ENCODE data around the gene MPP4. TPM values are rescaled to one million over a fixed set of nuclear protein-coding genes. Genes with fewer than 3 reads are reported as not detected.

MPP4 gene
- polyA plus RNA-seq, 1 donor from 2014 or later = 0.38 TPM

DNA sequence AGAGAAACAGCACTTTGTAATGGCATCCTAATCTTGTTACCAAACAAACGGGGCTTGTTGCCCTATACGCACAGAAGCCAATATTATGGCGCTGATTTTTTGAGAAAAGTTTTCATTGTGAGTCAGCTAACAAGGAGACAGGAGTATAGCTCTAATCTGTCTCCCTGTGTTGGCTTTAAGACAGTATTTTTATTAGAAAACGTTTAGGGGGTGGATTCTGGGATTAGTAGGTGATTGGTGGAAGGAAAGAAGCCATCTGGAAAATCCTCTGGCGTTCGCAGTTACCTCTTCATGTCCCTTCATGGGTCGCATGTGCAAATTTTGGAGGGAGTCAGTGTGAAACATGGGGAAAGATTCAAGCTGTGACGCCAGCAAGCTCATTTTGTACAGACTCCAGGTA, 54.4 kb downstream of the MPP4 start:
- Histone ChIP-seq H3K36me3 (ENCODE audit: insufficient read depth, low read length) (no peaks in the 10 kb centered on the region), H3K79me2 (replicated peaks; ENCODE audit: insufficient read depth, low read length) (peaks cover 28% of the 10 kb centered on the region), H3K27ac (ENCODE audit: low read length) (no peak overlapping the region), H3K4me2 (ENCODE audit: low read length) (no peak overlapping the region), H3K9me2 (ENCODE audit: insufficient read depth, low read length) (no peaks in the 10 kb centered on the region), H3F3A (ENCODE audit: insufficient read depth, low read length, poor library complexity, severe bottlenecking) (no peaks in the 10 kb centered on the region), H4K20me1 (ENCODE audit: insufficient read depth) (no peaks in the 10 kb centered on the region), H3K9ac (ENCODE audit: low read length) (peak overlapping the region; percentile 83), H2AFZ (ENCODE audit: low read depth, low read length) (no peak overlapping the region), H3K27me3 (ENCODE audit: insufficient read depth, low read depth, low read length) (no peaks in the 10 kb centered on the region), H3K9me3 (ENCODE audit: low read length) (no peaks in the 10 kb centered on the region), H3K4me3 (ENCODE audit: low read length) (peak overlapping the region; percentile 74)
- TF ChIP-seq, protein P1, sequence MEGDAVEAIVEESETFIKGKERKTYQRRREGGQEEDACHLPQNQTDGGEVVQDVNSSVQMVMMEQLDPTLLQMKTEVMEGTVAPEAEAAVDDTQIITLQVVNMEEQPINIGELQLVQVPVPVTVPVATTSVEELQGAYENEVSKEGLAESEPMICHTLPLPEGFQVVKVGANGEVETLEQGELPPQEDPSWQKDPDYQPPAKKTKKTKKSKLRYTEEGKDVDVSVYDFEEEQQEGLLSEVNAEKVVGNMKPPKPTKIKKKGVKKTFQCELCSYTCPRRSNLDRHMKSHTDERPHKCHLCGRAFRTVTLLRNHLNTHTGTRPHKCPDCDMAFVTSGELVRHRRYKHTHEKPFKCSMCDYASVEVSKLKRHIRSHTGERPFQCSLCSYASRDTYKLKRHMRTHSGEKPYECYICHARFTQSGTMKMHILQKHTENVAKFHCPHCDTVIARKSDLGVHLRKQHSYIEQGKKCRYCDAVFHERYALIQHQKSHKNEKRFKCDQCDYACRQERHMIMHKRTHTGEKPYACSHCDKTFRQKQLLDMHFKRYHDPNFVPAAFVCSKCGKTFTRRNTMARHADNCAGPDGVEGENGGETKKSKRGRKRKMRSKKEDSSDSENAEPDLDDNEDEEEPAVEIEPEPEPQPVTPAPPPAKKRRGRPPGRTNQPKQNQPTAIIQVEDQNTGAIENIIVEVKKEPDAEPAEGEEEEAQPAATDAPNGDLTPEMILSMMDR (IDR thresholded peaks at IDR 0.05; ENCODE audit: poor library complexity, severe bottlenecking) = no peak
- TF ChIP-seq EZH2 (IDR thresholded peaks at IDR 0.05; ENCODE audit: borderline replicate concordance, insufficient read depth, low read length, poor library complexity, severe bottlenecking) = no peak
- TF ChIP-seq RAD21 (conservative IDR thresholded peaks at IDR 0.05) = no peak
- no peak for TF ChIP-seq MXI1 (conservative IDR thresholded peaks at IDR 0.05; ENCODE audit: poor library complexity, severe bottlenecking)
- TF ChIP-seq, protein P2, sequence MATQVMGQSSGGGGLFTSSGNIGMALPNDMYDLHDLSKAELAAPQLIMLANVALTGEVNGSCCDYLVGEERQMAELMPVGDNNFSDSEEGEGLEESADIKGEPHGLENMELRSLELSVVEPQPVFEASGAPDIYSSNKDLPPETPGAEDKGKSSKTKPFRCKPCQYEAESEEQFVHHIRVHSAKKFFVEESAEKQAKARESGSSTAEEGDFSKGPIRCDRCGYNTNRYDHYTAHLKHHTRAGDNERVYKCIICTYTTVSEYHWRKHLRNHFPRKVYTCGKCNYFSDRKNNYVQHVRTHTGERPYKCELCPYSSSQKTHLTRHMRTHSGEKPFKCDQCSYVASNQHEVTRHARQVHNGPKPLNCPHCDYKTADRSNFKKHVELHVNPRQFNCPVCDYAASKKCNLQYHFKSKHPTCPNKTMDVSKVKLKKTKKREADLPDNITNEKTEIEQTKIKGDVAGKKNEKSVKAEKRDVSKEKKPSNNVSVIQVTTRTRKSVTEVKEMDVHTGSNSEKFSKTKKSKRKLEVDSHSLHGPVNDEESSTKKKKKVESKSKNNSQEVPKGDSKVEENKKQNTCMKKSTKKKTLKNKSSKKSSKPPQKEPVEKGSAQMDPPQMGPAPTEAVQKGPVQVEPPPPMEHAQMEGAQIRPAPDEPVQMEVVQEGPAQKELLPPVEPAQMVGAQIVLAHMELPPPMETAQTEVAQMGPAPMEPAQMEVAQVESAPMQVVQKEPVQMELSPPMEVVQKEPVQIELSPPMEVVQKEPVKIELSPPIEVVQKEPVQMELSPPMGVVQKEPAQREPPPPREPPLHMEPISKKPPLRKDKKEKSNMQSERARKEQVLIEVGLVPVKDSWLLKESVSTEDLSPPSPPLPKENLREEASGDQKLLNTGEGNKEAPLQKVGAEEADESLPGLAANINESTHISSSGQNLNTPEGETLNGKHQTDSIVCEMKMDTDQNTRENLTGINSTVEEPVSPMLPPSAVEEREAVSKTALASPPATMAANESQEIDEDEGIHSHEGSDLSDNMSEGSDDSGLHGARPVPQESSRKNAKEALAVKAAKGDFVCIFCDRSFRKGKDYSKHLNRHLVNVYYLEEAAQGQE (IDR thresholded peaks at IDR 0.05; ENCODE audit: borderline replicate concordance) = no peak
- TF ChIP-seq POLR2AphosphoS5 (IDR thresholded peaks at IDR 0.05) = no peak
- TF ChIP-seq SMC3 (conservative IDR thresholded peaks at IDR 0.05; ENCODE audit: poor library complexity) = no peak
- TF ChIP-seq EP300 (conservative IDR thresholded peaks at IDR 0.05; ENCODE audit: poor library complexity, severe bottlenecking) = no peak
- no peak for TF ChIP-seq TAF1 (IDR thresholded peaks at IDR 0.05; ENCODE audit: low read depth)

- Histone ChIP-seq H3K27ac (ENCODE audit: low read length) (peak within 1 kb of the TSS; percentile 74), H3F3A (ENCODE audit: insufficient read depth, low read length, poor library complexity, severe bottlenecking) (no peaks in the 10 kb centered on the region), H4K20me1 (ENCODE audit: insufficient read depth) (no peaks in the 10 kb centered on the region), H3K27me3 (ENCODE audit: insufficient read depth, low read depth, low read length) (no peaks in the 10 kb centered on the region), H3K9me3 (ENCODE audit: low read length) (no peaks in the 10 kb centered on the region), H3K79me2 (replicated peaks; ENCODE audit: insufficient read depth, low read length) (peaks cover 28% of the 10 kb centered on the region), H3K36me3 (ENCODE audit: insufficient read depth, low read length) (no peaks in the 10 kb centered on the region), H3K4me2 (ENCODE audit: low read length) (peak within 1 kb of the TSS; percentile 53), H3K9me2 (ENCODE audit: insufficient read depth, low read length) (no peaks in the 10 kb centered on the region), H3K9ac (ENCODE audit: low read length) (peak within 1 kb of the TSS; percentile 83), H3K4me3 (ENCODE audit: low read length) (peak within 1 kb of the TSS; percentile 74), H2AFZ (ENCODE audit: low read depth, low read length) (peak within 1 kb of the TSS; percentile 59)
- TF ChIP-seq SMC3 (conservative IDR thresholded peaks at IDR 0.05; ENCODE audit: poor library complexity) (no peak), EZH2 (IDR thresholded peaks at IDR 0.05; ENCODE audit: borderline replicate concordance, insufficient read depth, low read length, poor library complexity, severe bottlenecking) (no peak), RAD21 (conservative IDR thresholded peaks at IDR 0.05) (no peak), TAF1 (IDR thresholded peaks at IDR 0.05; ENCODE audit: low read depth) (no peak), MXI1 (conservative IDR thresholded peaks at IDR 0.05; ENCODE audit: poor library complexity, severe bottlenecking) (no peak)
- TF ChIP-seq, protein P1 (IDR thresholded peaks at IDR 0.05; ENCODE audit: poor library complexity, severe bottlenecking) = no peak
- TF ChIP-seq, protein P2 (IDR thresholded peaks at IDR 0.05; ENCODE audit: borderline replicate concordance) = no peak
Observed at GRCh38 chr2:201643216-201643890, 55.1 kb downstream of the MPP4 start, which contains the start of gene TMEM237. TMEM237 (minus strand) TSS chr2:201643503; CDS start chr2:201643400, 103 bp downstream.
